SK-N-SH (cell line): ENCODE data around the gene CREG1. TPM values are rescaled to one million over a fixed set of nuclear protein-coding genes. Genes with fewer than 3 reads are reported as not detected.

Source experiments
- CTCF ChIA-PET: fragments of 300-600, 350-600 bp; formaldehyde crosslinking; extraction: SDS; loops from one replicate; lab custom pipeline; 2021; lab: Yijun Ruan, JAX
- POLR2A ChIA-PET: fragments of 350-600 bp; sonication (Branson Sonifier 250); formaldehyde crosslinking; extraction: SDS; loops from one replicate; lab custom pipeline; 2020; ENCODE audit warnings: antibody characterized with exemption, inconsistent platforms; lab: Yijun Ruan, JAX
- DNase-seq: peaks from one replicate; pipeline ENCODE4 v3.0.0; 2012
- H2AFZ ChIP-seq: fragments of 200-600 bp; sonication (generic); 2 replicates; pipeline ENCODE4 v1.8.1; 2016; ENCODE audit warnings: antibody characterized with exemption, mild to moderate bottlenecking, low read depth
- H3F3A ChIP-seq: fragments of 200-600 bp; sonication (generic); replicated peaks from 2 replicates; pipeline ENCODE3; 2016; ENCODE audit warnings: antibody characterized with exemption, mild to moderate bottlenecking; ENCODE audit not compliant: insufficient read depth
- H3K27ac ChIP-seq, 2 experiments: fragments of 200-500 bp in 1 of 2; fragments of 200-600 bp in 1 of 2; sonication (Bioruptor generic) in 1 of 2; sonication (generic), shearing (Covaris generic) in 1 of 2; 2 replicates each; pipeline versions ENCODE4 v1.5.1 to v1.6.1; 2014 to 2016; ENCODE audit warnings: low read depth in 2 of 2, inconsistent platforms in 1 of 2, low read length in 1 of 2, mild to moderate bottlenecking in 1 of 2, mixed read lengths in 1 of 2
- H3K27me3 ChIP-seq: fragments of 200-600 bp; sonication (generic), shearing (Covaris generic); 2 replicates; pipeline ENCODE4 v1.6.1; 2016; ENCODE audit warnings: mixed run types; ENCODE audit not compliant: insufficient read depth
- H3K36me3 ChIP-seq, 2 experiments: fragments of 200-500 bp in 1 of 2; fragments of 200-600 bp in 1 of 2; sonication (Bioruptor generic) in 1 of 2; sonication (generic) in 1 of 2; replicated peaks in 1 of 2; 2 replicates each; pipeline versions ENCODE3 to v1.5.1; 2014 to 2016; ENCODE audit warnings: low read length in 1 of 2, mild to moderate bottlenecking in 1 of 2; ENCODE audit not compliant: insufficient read depth in 2 of 2, control insufficient read depth in 1 of 2
- H3K4me1 ChIP-seq, 2 experiments: fragments of 200-500 bp in 1 of 2; fragments of 200-600 bp in 1 of 2; sonication (Bioruptor generic) in 1 of 2; sonication (generic), shearing (Covaris generic) in 1 of 2; 2 replicates each; pipeline versions ENCODE4 v1.5.1 to v1.6.1; 2014 to 2016; ENCODE audit warnings: low read depth in 1 of 2, low read length in 1 of 2, mixed run types in 1 of 2; ENCODE audit not compliant: insufficient read depth in 2 of 2, control insufficient read depth in 1 of 2
- H3K4me2 ChIP-seq: fragments of 200-600 bp; sonication (generic), shearing (Covaris generic); 2 replicates; pipeline ENCODE4 v1.6.1; 2017; ENCODE audit warnings: mixed run types
- H3K4me3 ChIP-seq, 2 experiments: fragments of 200-500 bp in 1 of 2; fragments of 200-600 bp in 1 of 2; sonication (Bioruptor generic) in 1 of 2; sonication (generic), shearing (Covaris generic) in 1 of 2; 2 replicates each; pipeline versions ENCODE4 v1.5.1 to v1.8.1; 2014 to 2016; ENCODE audit warnings: low read depth in 2 of 2, inconsistent platforms in 1 of 2, low read length in 1 of 2, mild to moderate bottlenecking in 1 of 2, mixed read lengths in 1 of 2, moderate library complexity in 1 of 2
- H3K79me2 ChIP-seq: fragments of 200-600 bp; sonication (generic); 2 replicates; pipeline ENCODE4 v1.8.1; 2017; ENCODE audit warnings: mild to moderate bottlenecking; ENCODE audit not compliant: insufficient read depth
- H3K9ac ChIP-seq: fragments of 200-600 bp; sonication (generic); 2 replicates; pipeline ENCODE4 v1.6.1; 2017; ENCODE audit warnings: mixed run types
- H3K9me2 ChIP-seq: fragments of 200-600 bp; sonication (generic); 2 replicates; pipeline ENCODE4 v1.6.1; 2017; ENCODE audit warnings: mixed run types
- H3K9me3 ChIP-seq: fragments of 200-600 bp; sonication (generic); 2 replicates; pipeline ENCODE4 v1.6.1; 2017; ENCODE audit warnings: mixed run types, mild to moderate bottlenecking, moderate library complexity
- H4K20me1 ChIP-seq: fragments of 200-600 bp; sonication (generic); 2 replicates; pipeline ENCODE4 v1.6.1; 2017; ENCODE audit warnings: mild to moderate bottlenecking, mixed run types; ENCODE audit not compliant: insufficient read depth
- ELF1 ChIP-seq: IDR thresholded peaks from 2 replicates; pipeline ENCODE4 v1.4.0; 2012
- EP300 ChIP-seq, 2 experiments: IDR thresholded peaks; 2 replicates each; pipeline versions ENCODE4 v1.4.0 to v1.6.1; 2012; ENCODE audit warnings: borderline replicate concordance in 1 of 2, low read depth in 1 of 2, low read length in 1 of 2
- EZH2phosphoT487 ChIP-seq: fragments of 200-600 bp; sonication (generic); IDR thresholded peaks from 2 replicates; pipeline ENCODE4 v1.6.1; 2017; ENCODE audit warnings: low read depth, mixed run types, mild to moderate bottlenecking, antibody characterized with exemption, moderate library complexity, borderline replicate concordance
- FOXM1 ChIP-seq: IDR thresholded peaks from 2 replicates; pipeline ENCODE4 v1.4.0; 2012; ENCODE audit warnings: low read depth, mild to moderate bottlenecking
- GABPA ChIP-seq: IDR thresholded peaks from 2 replicates; pipeline ENCODE4 v1.4.0; 2012; ENCODE audit warnings: low read depth, mild to moderate bottlenecking
- GATA2 ChIP-seq: sonication (generic); formaldehyde crosslinking; IDR thresholded peaks from 2 replicates; pipeline ENCODE4 v1.5.0; 2020; ENCODE audit warnings: mild to moderate bottlenecking, missing genetic modification reagents
- IRF3 ChIP-seq: fragments of 150-350 bp; IDR thresholded peaks from 2 replicates; pipeline ENCODE4 v1.6.1; 2016; ENCODE audit warnings: mild to moderate bottlenecking, low read depth, low read length
- JUND ChIP-seq: IDR thresholded peaks from 2 replicates; pipeline ENCODE4 v1.4.0; 2012
- MXI1 ChIP-seq: IDR thresholded peaks from 2 replicates; pipeline ENCODE4 v1.6.1; 2012; ENCODE audit warnings: mild to moderate bottlenecking, low read depth, low read length, improper control_type of control experiment
- NFIC ChIP-seq: IDR thresholded peaks from 2 replicates; pipeline ENCODE4 v1.4.0; 2012; ENCODE audit warnings: borderline replicate concordance
- POLR2AphosphoS5 ChIP-seq: IDR thresholded peaks from 2 replicates; pipeline ENCODE4 v1.6.1; 2012; ENCODE audit warnings: low read depth, low read length
- RFX5 ChIP-seq: IDR thresholded peaks from 2 replicates; pipeline ENCODE4 v1.6.1; 2012; ENCODE audit warnings: mild to moderate bottlenecking, improper control_type of control experiment, low read length
- RXRA ChIP-seq: IDR thresholded peaks from 2 replicates; pipeline ENCODE4 v1.4.0; 2012; ENCODE audit warnings: low read depth, mild to moderate bottlenecking, borderline replicate concordance
- SIN3A ChIP-seq: IDR thresholded peaks from 2 replicates; pipeline ENCODE4 v1.6.1; 2012; ENCODE audit warnings: low read depth, mild to moderate bottlenecking, low read length, moderate library complexity, borderline replicate concordance
- TEAD4 ChIP-seq: IDR thresholded peaks from 2 replicates; pipeline ENCODE4 v1.4.0; 2012; ENCODE audit warnings: mild to moderate bottlenecking, borderline replicate concordance; ENCODE audit not compliant: insufficient read depth
- YY1 ChIP-seq: IDR thresholded peaks from 2 replicates; pipeline ENCODE4 v1.4.0; 2012; ENCODE audit warnings: low read depth, mild to moderate bottlenecking
- WGBS: methylation state at CpG from one replicate; pipeline ENCODE4 v1.1.6; 2017; ENCODE audit warnings: low lambda C conversion rate; 5-methylcytosine and 5-hydroxymethylcytosine counted together
- polyA plus RNA-seq, 3 experiments: library from polyadenylated mRNA; depleted of rRNA; stranded (reverse); fragments of >200 nt; gene quantifications; 2 replicates each; pipeline ENCODE4 v1.2.3, GENCODE V29; 2012
- TF ChIP-seq, protein P1 (sequence below): fragments of 200-600 bp; sonication (generic); IDR thresholded peaks from 2 replicates; pipeline ENCODE4 v1.6.1; 2017; ENCODE audit warnings: antibody characterized with exemption, mild to moderate bottlenecking, moderate library complexity
- TF ChIP-seq, protein P2 (sequence below): IDR thresholded peaks from 2 replicates; pipeline ENCODE4 v1.4.0; 2012; ENCODE audit warnings: low read depth, borderline replicate concordance
- TF ChIP-seq, protein P3 (sequence below): IDR thresholded peaks from 2 replicates; pipeline ENCODE4 v1.6.1; 2012; ENCODE audit warnings: mild to moderate bottlenecking, low read depth, low read length, moderate library complexity
- TF ChIP-seq, protein P4 (sequence below): IDR thresholded peaks from 2 replicates; pipeline ENCODE4 v1.4.0; 2012; ENCODE audit warnings: low read depth
- TF ChIP-seq, protein P5 (sequence below): IDR thresholded peaks from 2 replicates; pipeline ENCODE4; 2012

CREG1 gene
- polyA plus RNA-seq, 1 of the 3 experiments (the other 2 are of a cell fraction): 26.1 TPM

GRCh38 chr1:167507719-167508118 is 45.8 kb downstream of the CREG1 start:
- H3F3A ChIP-seq: no peaks in the 10 kb centered on the region
- no peak overlapping the region for H3K4me3 ChIP-seq
- no peak overlapping the region for H3K9ac ChIP-seq
- WGBS: 40% methylated on average over 3 of the region's 3 CpGs
- no peaks in the 10 kb centered on the region for H3K9me3 ChIP-seq
- no peaks in the 10 kb centered on the region for H4K20me1 ChIP-seq
- no peaks in the 10 kb centered on the region for H3K36me3 ChIP-seq
- no peaks in the 10 kb centered on the region for H3K9me2 ChIP-seq
- CTCF ChIA-PET: interaction anchor here (0.8 to 3.0 kb wide), 3 partner anchors 27 to 53 kb away, joined by 3 to 7 read pairs (median 3); no protein-coding TSS in a partner anchor
- no peak overlapping the region for H3K27ac ChIP-seq
- no peak overlapping the region for H2AFZ ChIP-seq
- H3K4me2 ChIP-seq: no peak overlapping the region
- no peaks in the 10 kb centered on the region for H3K4me1 ChIP-seq
- TF ChIP-seq POLR2AphosphoS5 (no peak), FOXM1 (no peak), IRF3 (no peak), EP300 (IDR thresholded peaks at IDR 0.05; ENCODE audit: borderline replicate concordance in 1 of 2, low read depth in 1 of 2, low read length in 1 of 2) (no peak), MXI1 (no peak)
- TF ChIP-seq, protein P1, sequence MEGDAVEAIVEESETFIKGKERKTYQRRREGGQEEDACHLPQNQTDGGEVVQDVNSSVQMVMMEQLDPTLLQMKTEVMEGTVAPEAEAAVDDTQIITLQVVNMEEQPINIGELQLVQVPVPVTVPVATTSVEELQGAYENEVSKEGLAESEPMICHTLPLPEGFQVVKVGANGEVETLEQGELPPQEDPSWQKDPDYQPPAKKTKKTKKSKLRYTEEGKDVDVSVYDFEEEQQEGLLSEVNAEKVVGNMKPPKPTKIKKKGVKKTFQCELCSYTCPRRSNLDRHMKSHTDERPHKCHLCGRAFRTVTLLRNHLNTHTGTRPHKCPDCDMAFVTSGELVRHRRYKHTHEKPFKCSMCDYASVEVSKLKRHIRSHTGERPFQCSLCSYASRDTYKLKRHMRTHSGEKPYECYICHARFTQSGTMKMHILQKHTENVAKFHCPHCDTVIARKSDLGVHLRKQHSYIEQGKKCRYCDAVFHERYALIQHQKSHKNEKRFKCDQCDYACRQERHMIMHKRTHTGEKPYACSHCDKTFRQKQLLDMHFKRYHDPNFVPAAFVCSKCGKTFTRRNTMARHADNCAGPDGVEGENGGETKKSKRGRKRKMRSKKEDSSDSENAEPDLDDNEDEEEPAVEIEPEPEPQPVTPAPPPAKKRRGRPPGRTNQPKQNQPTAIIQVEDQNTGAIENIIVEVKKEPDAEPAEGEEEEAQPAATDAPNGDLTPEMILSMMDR: no peak
- TF ChIP-seq, protein P2, sequence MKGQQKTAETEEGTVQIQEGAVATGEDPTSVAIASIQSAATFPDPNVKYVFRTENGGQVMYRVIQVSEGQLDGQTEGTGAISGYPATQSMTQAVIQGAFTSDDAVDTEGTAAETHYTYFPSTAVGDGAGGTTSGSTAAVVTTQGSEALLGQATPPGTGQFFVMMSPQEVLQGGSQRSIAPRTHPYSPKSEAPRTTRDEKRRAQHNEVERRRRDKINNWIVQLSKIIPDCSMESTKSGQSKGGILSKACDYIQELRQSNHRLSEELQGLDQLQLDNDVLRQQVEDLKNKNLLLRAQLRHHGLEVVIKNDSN: no peak
- TF ChIP-seq, all 33 proteins: peak for 0
- DNase-seq: no peak
- POLR2A ChIA-PET: no interaction called here
- H3K27me3 ChIP-seq: no peaks in the 10 kb centered on the region; the same call in 1 of the 2 replicates
- H3K79me2 ChIP-seq: no peaks in the 10 kb centered on the region

DNA sequence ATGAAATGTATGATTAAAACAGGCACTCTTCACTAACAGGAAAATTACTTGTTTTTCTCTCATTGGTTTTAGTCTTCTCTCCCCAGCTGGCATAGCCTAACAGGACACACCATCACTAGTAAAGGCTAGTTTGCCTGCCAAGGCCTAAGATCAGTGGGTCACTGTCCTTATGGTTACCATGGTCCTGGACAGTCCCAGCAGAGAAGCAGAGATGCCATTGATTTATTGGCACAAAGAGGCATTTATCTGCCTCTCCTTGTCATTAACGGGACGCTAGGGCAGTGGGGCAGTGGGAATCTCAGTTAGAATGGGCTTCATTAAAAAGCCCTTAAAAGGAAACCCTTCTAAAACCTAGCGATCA is 49.1 kb downstream of the CREG1 start:
- Histone ChIP-seq H3K9me2 (no peaks in the 10 kb centered on the region), H3K9ac (no peak overlapping the region), H2AFZ (no peak overlapping the region), H3K9me3 (no peaks in the 10 kb centered on the region), H3K36me3 (no peaks in the 10 kb centered on the region), H3K79me2 (no peaks in the 10 kb centered on the region), H3K4me1 (peaks cover 0 to 10% of the 10 kb centered on the region in 2 experiments; a peak in 2 of 4 replicates), H3K27ac (no peak overlapping the region), H3F3A (no peaks in the 10 kb centered on the region), H3K27me3 (peaks cover 8% of the 10 kb centered on the region), H3K4me2 (no peak overlapping the region), H4K20me1 (no peaks in the 10 kb centered on the region), H3K4me3 (no peak overlapping the region)
- WGBS: 81% methylated on average over 3 of the region's 3 CpGs
- no peak for DNase-seq
- POLR2A ChIA-PET: no interaction called here
- CTCF ChIA-PET: interaction anchor here (1.2 kb wide), 1 partner anchor 62 kb away, joined by 3 read pairs; no protein-coding TSS in a partner anchor
- TF ChIP-seq RXRA (no peak), EZH2phosphoT487 (no peak), ELF1 (no peak), GABPA (no peak), TEAD4 (no peak), SIN3A (no peak), EP300 (IDR thresholded peaks at IDR 0.05; ENCODE audit: borderline replicate concordance in 1 of 2, low read depth in 1 of 2, low read length in 1 of 2) (no peak), GATA2 (CRISPR knock-in tag) (no peak), RFX5 (no peak), NFIC (no peak), JUND (no peak), YY1 (no peak)
- TF ChIP-seq, protein P3, sequence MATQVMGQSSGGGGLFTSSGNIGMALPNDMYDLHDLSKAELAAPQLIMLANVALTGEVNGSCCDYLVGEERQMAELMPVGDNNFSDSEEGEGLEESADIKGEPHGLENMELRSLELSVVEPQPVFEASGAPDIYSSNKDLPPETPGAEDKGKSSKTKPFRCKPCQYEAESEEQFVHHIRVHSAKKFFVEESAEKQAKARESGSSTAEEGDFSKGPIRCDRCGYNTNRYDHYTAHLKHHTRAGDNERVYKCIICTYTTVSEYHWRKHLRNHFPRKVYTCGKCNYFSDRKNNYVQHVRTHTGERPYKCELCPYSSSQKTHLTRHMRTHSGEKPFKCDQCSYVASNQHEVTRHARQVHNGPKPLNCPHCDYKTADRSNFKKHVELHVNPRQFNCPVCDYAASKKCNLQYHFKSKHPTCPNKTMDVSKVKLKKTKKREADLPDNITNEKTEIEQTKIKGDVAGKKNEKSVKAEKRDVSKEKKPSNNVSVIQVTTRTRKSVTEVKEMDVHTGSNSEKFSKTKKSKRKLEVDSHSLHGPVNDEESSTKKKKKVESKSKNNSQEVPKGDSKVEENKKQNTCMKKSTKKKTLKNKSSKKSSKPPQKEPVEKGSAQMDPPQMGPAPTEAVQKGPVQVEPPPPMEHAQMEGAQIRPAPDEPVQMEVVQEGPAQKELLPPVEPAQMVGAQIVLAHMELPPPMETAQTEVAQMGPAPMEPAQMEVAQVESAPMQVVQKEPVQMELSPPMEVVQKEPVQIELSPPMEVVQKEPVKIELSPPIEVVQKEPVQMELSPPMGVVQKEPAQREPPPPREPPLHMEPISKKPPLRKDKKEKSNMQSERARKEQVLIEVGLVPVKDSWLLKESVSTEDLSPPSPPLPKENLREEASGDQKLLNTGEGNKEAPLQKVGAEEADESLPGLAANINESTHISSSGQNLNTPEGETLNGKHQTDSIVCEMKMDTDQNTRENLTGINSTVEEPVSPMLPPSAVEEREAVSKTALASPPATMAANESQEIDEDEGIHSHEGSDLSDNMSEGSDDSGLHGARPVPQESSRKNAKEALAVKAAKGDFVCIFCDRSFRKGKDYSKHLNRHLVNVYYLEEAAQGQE: no peak
- TF ChIP-seq, protein P4, sequence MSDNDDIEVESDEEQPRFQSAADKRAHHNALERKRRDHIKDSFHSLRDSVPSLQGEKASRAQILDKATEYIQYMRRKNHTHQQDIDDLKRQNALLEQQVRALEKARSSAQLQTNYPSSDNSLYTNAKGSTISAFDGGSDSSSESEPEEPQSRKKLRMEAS: no peak
- TF ChIP-seq, protein P5, sequence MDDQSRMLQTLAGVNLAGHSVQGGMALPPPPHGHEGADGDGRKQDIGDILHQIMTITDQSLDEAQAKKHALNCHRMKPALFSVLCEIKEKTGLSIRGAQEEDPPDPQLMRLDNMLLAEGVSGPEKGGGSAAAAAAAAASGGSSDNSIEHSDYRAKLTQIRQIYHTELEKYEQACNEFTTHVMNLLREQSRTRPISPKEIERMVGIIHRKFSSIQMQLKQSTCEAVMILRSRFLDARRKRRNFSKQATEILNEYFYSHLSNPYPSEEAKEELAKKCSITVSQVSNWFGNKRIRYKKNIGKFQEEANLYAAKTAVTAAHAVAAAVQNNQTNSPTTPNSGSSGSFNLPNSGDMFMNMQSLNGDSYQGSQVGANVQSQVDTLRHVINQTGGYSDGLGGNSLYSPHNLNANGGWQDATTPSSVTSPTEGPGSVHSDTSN: no peak
